ENCODE measurements around the gene GRID1. TPM values are rescaled to one million over a fixed set of nuclear protein-coding genes. Genes with fewer than 3 reads are reported as not detected.

Gene GRID1
- total and polyA plus RNA-seq, 9 of the 15 experiments (the other 6 are each of a cell fraction or from before 2014, with no cell fraction given), result 0.01 to 7.2 (median 1.2) TPM

GRCh38 chr10:85874208-85874607 lies 492.4 kb downstream of the GRID1 start:
- FAIRE-seq (no peak), ATAC-seq (no peak), DNase-seq (ENCODE audit: extremely low read depth in 1 of 4, low spot score in 3 of 4) (no peak)
- no peak overlapping the region for H3K4me3 ChIP-seq
- intact Hi-C loops (cut with micrococcal nuclease), result no loop called here
- H3K79me2 ChIP-seq (ENCODE audit: control insufficient read depth, insufficient read depth, low read length), result no peaks in the 10 kb centered on the region
- H3K9ac ChIP-seq (ENCODE audit: insufficient read depth in 1 of 2, low read depth in 2 of 2, low read length in 2 of 2), result no peak overlapping the region
- H3K9me3 ChIP-seq (replicated peaks; ENCODE audit: control insufficient read depth, insufficient read depth, low read depth, low read length), result no peaks in the 10 kb centered on the region
- no peak overlapping the region for H3K4me2 ChIP-seq (ENCODE audit: insufficient read depth, low read length)
- no peaks in the 10 kb centered on the region for H3K4me1 ChIP-seq (replicated peaks in 1 of 2; ENCODE audit: control insufficient read depth in 2 of 2, insufficient read depth in 2 of 2, low read length in 2 of 2)
- no peaks in the 10 kb centered on the region for H3K36me3 ChIP-seq (ENCODE audit: control insufficient read depth, insufficient read depth, low read length)
- BruUV-seq (replicated peaks), result no TSS peak
- in situ Hi-C loops (cut with MboI), result no loop called here
- no peaks in the 10 kb centered on the region for H4K20me1 ChIP-seq (replicated peaks; ENCODE audit: control insufficient read depth, insufficient read depth, low read length)
- no peaks in the 10 kb centered on the region for H3K9me1 ChIP-seq (ENCODE audit: control insufficient read depth, insufficient read depth, low read length)
- no peak overlapping the region for H2AFZ ChIP-seq (ENCODE audit: low read depth, low read length)
- ChIA-PET CTCF (ENCODE audit: low intra/inter-chr PET ratio) (no interaction called here), POLR2A (no interaction called here)
- no peak overlapping the region for H3K27ac ChIP-seq (ENCODE audit: extremely low read depth, low read depth, low read length)
- no peaks in the 10 kb centered on the region; a peak in 1 of 5 replicates for H3K27me3 ChIP-seq (ENCODE audit: control insufficient read depth in 2 of 2, insufficient read depth in 2 of 2, low read length in 2 of 2)
- TF ChIP-seq PRPF4 (IDR thresholded peaks at IDR 0.05; ENCODE audit: insufficient read depth, low read depth, low read length, poor library complexity, severe bottlenecking) (no peak), ZNF121 (CRISPR knock-in tag; conservative IDR thresholded peaks at IDR 0.05) (no peak), ZNF57 (CRISPR knock-in tag; IDR thresholded peaks at IDR 0.05) (no peak), E2F6 (IDR thresholded peaks at IDR 0.05; ENCODE audit: borderline replicate concordance in 1 of 2, extremely low read depth in 1 of 2, insufficient read depth in 1 of 2, insufficient read length in 1 of 2, low read depth in 1 of 2, low read length in 1 of 2, poor library complexity in 1 of 2, severe bottlenecking in 1 of 2) (no peak), SETDB1 (IDR thresholded peaks at IDR 0.05; ENCODE audit: low read length) (no peak), DEAF1 (CRISPR knock-in tag; IDR thresholded peaks at IDR 0.05) (no peak), XRCC4 (IDR thresholded peaks at IDR 0.05; ENCODE audit: extremely low read depth, insufficient read depth, insufficient read length) (no peak), HSF4 (CRISPR knock-in tag; IDR thresholded peaks at IDR 0.05; ENCODE audit: borderline replicate concordance) (no peak), TEAD1 (CRISPR knock-in tag; IDR thresholded peaks at IDR 0.05) (no peak), SP1 (CRISPR knock-in tag; IDR thresholded peaks at IDR 0.05) (no peak), CLOCK (CRISPR knock-in tag; IDR thresholded peaks at IDR 0.05; ENCODE audit: borderline replicate concordance) (no peak), ARID1B (IDR thresholded peaks at IDR 0.05) (no peak)
- TF ChIP-seq, protein P1, sequence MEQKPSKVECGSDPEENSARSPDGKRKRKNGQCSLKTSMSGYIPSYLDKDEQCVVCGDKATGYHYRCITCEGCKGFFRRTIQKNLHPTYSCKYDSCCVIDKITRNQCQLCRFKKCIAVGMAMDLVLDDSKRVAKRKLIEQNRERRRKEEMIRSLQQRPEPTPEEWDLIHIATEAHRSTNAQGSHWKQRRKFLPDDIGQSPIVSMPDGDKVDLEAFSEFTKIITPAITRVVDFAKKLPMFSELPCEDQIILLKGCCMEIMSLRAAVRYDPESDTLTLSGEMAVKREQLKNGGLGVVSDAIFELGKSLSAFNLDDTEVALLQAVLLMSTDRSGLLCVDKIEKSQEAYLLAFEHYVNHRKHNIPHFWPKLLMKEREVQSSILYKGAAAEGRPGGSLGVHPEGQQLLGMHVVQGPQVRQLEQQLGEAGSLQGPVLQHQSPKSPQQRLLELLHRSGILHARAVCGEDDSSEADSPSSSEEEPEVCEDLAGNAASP (IDR thresholded peaks at IDR 0.05), result no peak
- TF ChIP-seq, protein P2, sequence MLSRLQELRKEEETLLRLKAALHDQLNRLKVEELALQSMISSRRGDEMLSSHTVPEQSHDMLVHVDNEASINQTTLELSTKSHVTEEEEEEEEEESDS (CRISPR knock-in tag; IDR thresholded peaks at IDR 0.05), result no peak
